Fibroblast of skin of back (primary cell): ENCODE results near the gene PSTPIP1.

Source experiments
- DNase-seq: peaks from one replicate; pipeline ENCODE4 v3.0.0-alpha.2; 2013

PSTPIP1 gene

DNA sequence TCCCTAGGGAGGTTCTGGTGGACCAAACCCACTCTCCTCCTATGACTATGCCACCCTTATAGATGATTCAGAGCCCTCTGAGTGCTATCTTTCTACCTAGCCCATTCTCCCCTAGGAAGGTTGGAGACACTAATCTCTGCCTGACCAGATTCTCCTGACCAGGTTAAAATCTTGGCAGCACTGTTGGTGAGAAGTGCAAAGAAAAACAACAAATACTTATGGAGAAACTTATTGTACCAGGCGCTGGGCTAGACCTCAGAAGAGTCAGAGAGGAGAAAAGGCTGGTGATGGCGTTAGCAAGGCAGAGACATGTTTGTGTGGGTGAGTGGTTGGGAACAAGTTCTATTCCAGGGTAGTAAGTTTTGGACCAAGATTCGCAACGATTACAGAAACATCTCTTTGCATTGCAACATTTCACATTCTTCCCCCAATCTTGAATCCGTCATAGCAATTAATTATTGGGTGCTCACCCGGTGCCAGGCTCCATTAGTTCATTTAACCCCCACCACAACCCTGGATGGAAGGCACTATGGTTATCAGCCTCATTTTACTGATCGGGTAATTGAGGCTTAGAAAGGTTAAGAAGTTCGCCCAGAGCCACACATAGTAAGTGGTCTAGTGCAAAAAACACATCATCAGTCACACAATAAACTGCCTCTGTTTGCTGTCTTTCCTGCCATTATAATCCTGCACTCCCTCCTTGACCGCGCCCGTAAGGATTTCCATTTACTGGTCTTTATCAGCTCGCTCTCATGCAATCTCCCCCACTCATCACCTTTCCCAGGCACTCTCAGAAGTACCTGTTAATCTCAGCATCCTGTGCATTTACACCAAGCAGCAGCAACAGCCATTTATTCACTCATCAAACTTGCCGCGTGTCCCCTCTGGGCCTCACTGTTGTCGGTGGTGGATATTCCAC, 76.6 kb downstream of the PSTPIP1 start:
- no peak for DNase-seq

DNA sequence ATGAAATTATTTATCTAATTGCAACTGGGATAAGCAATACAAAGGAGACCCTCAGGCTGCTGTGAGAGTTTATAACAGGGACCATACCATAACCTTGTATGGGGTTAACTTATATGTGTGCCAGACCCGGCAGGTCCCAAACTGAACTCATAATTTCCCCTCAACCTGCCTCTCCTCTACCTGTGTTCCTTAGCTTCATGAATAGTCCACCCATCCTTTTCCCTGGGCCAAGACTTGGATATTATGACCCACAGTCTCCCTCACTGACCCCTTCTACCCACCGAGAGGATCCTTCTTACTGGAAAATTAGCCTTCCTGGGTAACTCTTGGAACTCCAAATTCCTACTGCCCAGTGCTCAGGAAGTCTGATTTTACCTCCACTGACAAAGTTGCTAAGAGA, 79.4 kb downstream of the PSTPIP1 start:
- no peak for DNase-seq

DNA sequence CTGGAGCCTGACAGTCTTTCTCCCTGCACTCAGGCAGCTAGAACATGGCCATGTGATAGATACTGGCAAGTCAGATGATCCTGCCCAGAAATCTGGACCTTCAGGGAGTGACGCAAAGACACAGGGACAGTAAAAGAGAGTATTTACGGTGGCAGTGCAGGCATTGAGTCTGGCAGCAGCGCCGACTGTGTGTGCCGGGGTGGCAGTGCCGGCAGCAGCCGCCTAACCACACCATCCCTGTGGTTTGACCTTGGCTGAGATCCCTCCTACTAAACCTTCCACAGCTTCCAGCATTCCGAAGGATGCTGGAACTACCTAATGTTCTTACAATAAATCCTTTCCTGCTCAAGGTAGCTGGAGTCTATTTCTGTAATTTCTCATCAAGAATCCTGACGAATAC, 80.6 kb downstream of the PSTPIP1 start:
- DNase-seq: no peak

DNA sequence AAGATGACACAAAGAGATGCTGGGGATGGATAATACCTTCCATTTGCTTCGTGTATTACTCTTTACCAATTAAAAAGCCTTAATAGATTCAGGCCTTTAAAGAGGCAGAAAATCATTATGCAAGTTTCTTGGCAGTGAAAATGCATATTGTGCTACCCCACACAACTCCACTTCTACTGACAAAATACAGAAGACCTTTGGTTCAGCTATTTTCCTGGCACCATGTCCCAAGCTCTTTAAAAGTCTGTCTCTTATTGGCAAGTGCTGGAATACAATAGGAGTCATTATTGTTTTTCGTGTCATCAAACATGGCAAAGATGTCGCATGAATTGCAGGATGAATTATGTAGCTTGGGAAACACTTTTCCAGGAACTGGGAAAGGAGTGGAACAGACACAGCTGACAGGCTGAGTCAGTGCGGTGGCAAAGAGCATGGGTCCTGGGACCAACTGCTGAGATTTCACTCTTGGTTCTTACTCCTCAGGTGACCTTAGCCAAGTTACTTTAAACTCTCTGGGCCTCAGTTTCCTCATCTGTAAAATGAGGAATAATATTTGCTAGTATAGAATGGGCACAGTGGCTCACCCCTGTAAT, 81.5 kb downstream of the PSTPIP1 start:
- no peak for DNase-seq

DNA sequence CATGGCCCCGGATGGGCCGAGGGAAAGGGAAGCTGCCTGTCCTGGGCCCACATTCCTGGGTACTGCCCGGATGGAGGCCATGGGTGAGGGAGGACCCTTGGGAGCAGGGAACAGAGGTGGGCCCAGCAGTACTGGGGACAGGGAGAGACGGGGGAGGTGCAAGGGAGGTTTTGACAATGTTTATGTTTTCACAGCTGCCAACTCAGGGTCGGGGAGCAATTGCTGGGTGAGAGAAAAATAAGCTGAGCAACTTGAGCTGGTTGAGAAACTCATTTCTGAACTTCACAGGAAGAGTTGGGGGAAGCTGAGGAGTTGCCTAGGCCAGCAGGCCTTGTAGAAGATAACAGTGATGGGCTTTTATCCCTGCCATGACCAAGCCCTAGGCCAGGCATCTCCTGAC, 87.0 kb downstream of the PSTPIP1 start:
- no peak for DNase-seq

DNA sequence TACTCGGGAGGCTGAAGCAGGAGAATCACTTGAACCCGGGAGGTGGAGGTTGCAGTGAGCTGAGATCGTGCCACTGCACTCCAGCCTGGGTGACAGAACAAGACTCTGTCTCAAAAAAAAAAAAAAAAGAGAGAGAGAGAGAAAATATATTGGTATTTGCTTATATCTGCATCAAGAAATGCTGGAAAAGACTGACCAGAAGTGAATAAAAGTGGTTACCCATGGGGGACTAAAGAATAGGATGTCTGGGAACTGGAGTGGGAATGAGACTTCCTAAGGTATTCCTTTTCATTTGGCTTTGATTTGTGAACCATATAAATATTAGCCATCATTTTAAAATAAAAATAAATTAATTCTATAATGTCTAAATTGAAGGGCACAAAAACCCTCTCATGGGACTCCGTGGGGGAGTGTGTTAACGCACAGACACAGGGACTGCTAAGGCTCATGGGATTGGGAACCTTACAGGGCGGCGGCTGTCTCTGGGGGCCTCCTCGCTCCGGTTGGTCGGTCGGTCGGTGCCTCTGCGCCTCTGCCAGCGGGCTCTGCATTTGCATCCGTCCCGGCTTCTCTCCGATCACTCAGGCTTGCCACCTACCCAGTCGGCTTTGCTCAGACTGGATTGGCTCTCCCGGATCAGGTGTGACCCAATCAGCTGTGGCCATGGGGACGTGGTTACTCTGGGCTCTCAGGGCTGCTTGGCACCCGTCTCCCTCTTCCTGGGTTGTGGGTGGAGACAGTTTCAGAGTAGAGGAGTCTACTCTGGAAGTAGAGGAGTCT, 88.6 kb downstream of the PSTPIP1 start:
- peak; percentile 54 for DNase-seq

DNA sequence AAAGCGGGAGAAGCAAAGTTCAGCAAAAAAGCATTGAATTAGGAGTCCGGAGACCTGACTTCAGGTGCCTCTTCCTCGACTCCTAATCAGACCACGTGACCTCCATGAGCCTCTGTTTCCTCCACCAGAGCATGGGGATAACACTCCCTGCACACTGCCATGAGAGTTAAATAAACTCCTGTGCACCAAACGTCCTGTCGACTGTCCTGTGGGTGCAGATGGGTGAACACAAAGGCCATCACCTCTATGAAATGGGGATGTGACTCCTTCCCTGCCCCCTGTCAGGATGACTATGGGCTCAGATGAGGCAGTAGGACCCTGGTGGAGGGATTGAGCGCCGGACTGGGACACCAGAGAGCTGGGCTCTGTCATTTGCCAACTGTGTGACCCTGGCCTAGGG, 89.5 kb downstream of the PSTPIP1 start:
- no peak for DNase-seq

DNA sequence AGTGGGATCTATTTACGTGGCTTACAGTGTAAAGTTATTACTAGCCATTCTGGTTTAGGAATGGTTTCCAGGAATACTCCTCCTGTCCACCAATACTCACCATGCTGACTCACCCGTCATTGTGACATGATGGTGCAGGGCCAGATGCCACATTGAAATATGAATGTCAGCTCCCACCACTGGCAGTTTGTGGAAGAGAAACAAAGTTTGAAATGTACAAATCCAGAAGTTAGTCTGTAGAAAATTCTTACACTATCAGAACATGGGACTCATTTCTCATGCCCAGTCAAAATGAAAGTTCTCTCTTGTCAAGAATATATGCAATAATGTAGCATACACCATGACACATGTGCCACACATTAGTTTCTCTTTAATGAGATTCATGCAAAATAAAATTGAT, 90.4 kb downstream of the PSTPIP1 start:
- DNase-seq: peak; percentile 71
